HEK293 (cell line): ENCODE data around the gene GOLGA5.

Experiments
- CTCF ChIA-PET: fragments of 350-600 bp; formaldehyde crosslinking; extraction: SDS; loops from one replicate; lab custom pipeline; 2021; ENCODE audit warnings: antibody characterized with exemption; lab: Yijun Ruan, JAX
- POLR2A ChIA-PET: fragments of 300-600 bp; formaldehyde crosslinking; extraction: SDS; loops from one replicate; lab custom pipeline; 2020; ENCODE audit warnings: antibody characterized with exemption, inconsistent platforms; lab: Yijun Ruan, JAX
- H3K27ac ChIP-seq: fragments of 200-500 bp; sonication (Bioruptor generic); 2 replicates; pipeline ENCODE4 v1.5.1; 2014; ENCODE audit warnings: low read depth, low read length, control low read depth, inconsistent platforms; ENCODE audit errors: extremely low read depth
- H3K36me3 ChIP-seq, 2 experiments: fragments of 200-500 bp in 1 of 2; sonication (Bioruptor generic) in 1 of 2; 1 replicate in 1 of 2; 2 replicates in 1 of 2; pipeline ENCODE4 v1.5.1; 2014 to 2017; ENCODE audit warnings: inconsistent platforms in 2 of 2, low read length in 2 of 2; ENCODE audit not compliant: control insufficient read depth in 2 of 2, insufficient read depth in 1 of 2
- H3K4me1 ChIP-seq: fragments of 200-500 bp; sonication (Bioruptor generic); 2 replicates; pipeline ENCODE4 v1.5.1; 2014; ENCODE audit warnings: mild to moderate bottlenecking, low read length, inconsistent platforms; ENCODE audit not compliant: control insufficient read depth, insufficient read depth
- H3K4me3 ChIP-seq: 2 replicates; pipeline ENCODE4 v1.5.1; 2011; ENCODE audit warnings: low read depth, mild to moderate bottlenecking, control low read depth, low read length, moderate library complexity
- H3K9me3 ChIP-seq: fragments of 200-500 bp; sonication (Bioruptor generic); 2 replicates; pipeline ENCODE4 v1.5.1; 2014; ENCODE audit warnings: low read depth, low read length, inconsistent platforms; ENCODE audit not compliant: control insufficient read depth, insufficient read depth
- MEIS1 ChIP-seq: sonication (generic); formaldehyde crosslinking; IDR thresholded peaks from 2 replicates; pipeline ENCODE4 v1.8.1; 2022; ENCODE audit warnings: missing genetic modification reagents, mild to moderate bottlenecking, borderline replicate concordance
- ZBTB8A ChIP-seq: fragments of 450-650 bp; formaldehyde crosslinking; IDR thresholded peaks from 2 replicates; pipeline ENCODE4 v1.5.1; 2016; ENCODE audit warnings: missing biosample characterization, missing genetic modification characterization
- ZIC2 ChIP-seq: fragments of 450-650 bp; formaldehyde crosslinking; IDR thresholded peaks from 2 replicates; pipeline ENCODE4 v1.5.1; 2016; ENCODE audit warnings: missing biosample characterization, missing genetic modification characterization
- ZNF777 ChIP-seq: fragments of 450-650 bp; formaldehyde crosslinking; IDR thresholded peaks from 2 replicates; pipeline ENCODE4 v1.5.1; 2017; ENCODE audit warnings: missing biosample characterization, missing genetic modification characterization, borderline replicate concordance
- ZNF785 ChIP-seq: fragments of 450-650 bp; formaldehyde crosslinking; IDR thresholded peaks from 2 replicates; pipeline ENCODE4 v1.5.1; 2016; ENCODE audit warnings: missing biosample characterization, missing genetic modification characterization
- ZNF792 ChIP-seq: fragments of 450-650 bp; formaldehyde crosslinking; IDR thresholded peaks from 2 replicates; pipeline ENCODE4 v1.5.1; 2016; ENCODE audit warnings: missing biosample characterization, missing genetic modification characterization
- ZNF837 ChIP-seq: fragments of 450-650 bp; formaldehyde crosslinking; IDR thresholded peaks from 2 replicates; pipeline ENCODE4 v1.5.1; 2016; ENCODE audit warnings: missing biosample characterization, missing genetic modification characterization
- ZXDB ChIP-seq: fragments of 450-650 bp; formaldehyde crosslinking; IDR thresholded peaks from 2 replicates; pipeline ENCODE4 v1.5.1; 2016; ENCODE audit warnings: missing biosample characterization, missing genetic modification characterization
- TF ChIP-seq, protein P1 (sequence below): sonication (generic); formaldehyde crosslinking; IDR thresholded peaks from 2 replicates; pipeline ENCODE4 v1.8.1; 2022; ENCODE audit warnings: mild to moderate bottlenecking, moderate library complexity, missing genetic modification reagents
- TF ChIP-seq, protein P2 (sequence below): IDR thresholded peaks from 2 replicates; pipeline ENCODE4 v1.6.1; 2011; ENCODE audit warnings: mild to moderate bottlenecking, low read depth, low read length, borderline replicate concordance
- TF ChIP-seq, protein P3 (sequence below): fragments of 450-650 bp; formaldehyde crosslinking; IDR thresholded peaks from 2 replicates; pipeline ENCODE4 v1.5.1; 2016; ENCODE audit warnings: missing biosample characterization, missing genetic modification characterization
- TF ChIP-seq, protein P4 (sequence below): fragments of 450-650 bp; formaldehyde crosslinking; IDR thresholded peaks from 2 replicates; pipeline ENCODE4 v1.5.1; 2016; ENCODE audit warnings: missing biosample characterization, missing genetic modification characterization

Gene GOLGA5

DNA sequence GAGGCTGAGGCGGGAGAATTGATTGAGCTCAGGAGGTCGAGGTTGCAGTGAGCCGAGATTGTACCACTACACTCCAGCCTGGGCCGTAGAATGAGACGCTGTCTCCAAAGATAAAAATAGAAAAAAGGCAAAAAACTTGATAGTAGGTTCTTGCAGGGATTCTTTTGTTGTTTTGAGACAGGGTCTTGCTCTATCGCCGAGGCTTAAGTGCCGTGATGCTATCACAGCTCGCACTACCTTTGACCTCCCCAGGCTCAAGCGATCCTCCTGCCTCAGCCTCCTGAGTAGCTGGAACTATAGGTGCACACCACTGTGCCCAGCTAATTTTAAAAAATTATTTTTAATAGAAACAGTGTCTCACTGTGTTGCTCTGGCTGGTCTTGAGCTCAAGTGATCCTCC, 4.7 kb downstream of the GOLGA5 start (continued):
- TF ChIP-seq, protein P1, sequence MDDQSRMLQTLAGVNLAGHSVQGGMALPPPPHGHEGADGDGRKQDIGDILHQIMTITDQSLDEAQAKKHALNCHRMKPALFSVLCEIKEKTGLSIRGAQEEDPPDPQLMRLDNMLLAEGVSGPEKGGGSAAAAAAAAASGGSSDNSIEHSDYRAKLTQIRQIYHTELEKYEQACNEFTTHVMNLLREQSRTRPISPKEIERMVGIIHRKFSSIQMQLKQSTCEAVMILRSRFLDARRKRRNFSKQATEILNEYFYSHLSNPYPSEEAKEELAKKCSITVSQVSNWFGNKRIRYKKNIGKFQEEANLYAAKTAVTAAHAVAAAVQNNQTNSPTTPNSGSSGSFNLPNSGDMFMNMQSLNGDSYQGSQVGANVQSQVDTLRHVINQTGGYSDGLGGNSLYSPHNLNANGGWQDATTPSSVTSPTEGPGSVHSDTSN, result no peak
- TF ChIP-seq ZNF777 (tag by site-specific recombination) (no peak), ZNF792 (tag by site-specific recombination) (no peak), ZIC2 (tag by site-specific recombination) (no peak)
- TF ChIP-seq, protein P2, sequence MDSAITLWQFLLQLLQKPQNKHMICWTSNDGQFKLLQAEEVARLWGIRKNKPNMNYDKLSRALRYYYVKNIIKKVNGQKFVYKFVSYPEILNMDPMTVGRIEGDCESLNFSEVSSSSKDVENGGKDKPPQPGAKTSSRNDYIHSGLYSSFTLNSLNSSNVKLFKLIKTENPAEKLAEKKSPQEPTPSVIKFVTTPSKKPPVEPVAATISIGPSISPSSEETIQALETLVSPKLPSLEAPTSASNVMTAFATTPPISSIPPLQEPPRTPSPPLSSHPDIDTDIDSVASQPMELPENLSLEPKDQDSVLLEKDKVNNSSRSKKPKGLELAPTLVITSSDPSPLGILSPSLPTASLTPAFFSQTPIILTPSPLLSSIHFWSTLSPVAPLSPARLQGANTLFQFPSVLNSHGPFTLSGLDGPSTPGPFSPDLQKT, result no peak

DNA sequence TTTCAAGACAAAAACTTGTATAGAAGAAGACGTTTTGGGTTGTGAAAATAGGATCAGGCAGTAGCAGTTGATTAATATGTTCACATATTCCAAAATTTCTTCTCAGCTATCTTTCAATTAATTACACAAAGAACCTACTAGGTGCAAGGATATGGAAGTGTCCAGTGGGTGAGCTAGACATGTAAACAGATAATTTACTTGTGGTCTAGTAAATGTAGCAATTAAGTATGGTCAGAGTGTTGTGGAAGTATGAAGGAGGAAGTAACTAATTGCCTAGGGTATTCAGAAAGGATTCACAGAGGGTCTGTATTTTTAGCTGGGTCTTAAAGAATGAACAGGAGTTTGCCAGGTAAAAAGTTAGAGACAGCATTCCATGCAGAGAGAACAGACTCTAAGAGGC, 5.9 kb downstream of the GOLGA5 start:
- peaks cover 18 to 35% of the 10 kb centered on the region in 2 experiments for H3K36me3 ChIP-seq
- H3K9me3 ChIP-seq, result no peaks in the 10 kb centered on the region
- H3K27ac ChIP-seq, result no peak overlapping the region
- no peak overlapping the region for H3K4me3 ChIP-seq
- POLR2A ChIA-PET, result interaction anchor here (2.1 kb wide), 1 partner anchor 52 kb away, joined by 6 read pairs; the partner anchor contains the start of gene LGMN
- CTCF ChIA-PET, result interaction anchor here (1.2 kb wide), 1 partner anchor 9 kb away, joined by 3 read pairs; no protein-coding TSS in a partner anchor
- peaks cover 9% of the 10 kb centered on the region; the same call in 1 of the 2 replicates for H3K4me1 ChIP-seq
- no peak for TF ChIP-seq ZBTB8A (tag by site-specific recombination)

DNA sequence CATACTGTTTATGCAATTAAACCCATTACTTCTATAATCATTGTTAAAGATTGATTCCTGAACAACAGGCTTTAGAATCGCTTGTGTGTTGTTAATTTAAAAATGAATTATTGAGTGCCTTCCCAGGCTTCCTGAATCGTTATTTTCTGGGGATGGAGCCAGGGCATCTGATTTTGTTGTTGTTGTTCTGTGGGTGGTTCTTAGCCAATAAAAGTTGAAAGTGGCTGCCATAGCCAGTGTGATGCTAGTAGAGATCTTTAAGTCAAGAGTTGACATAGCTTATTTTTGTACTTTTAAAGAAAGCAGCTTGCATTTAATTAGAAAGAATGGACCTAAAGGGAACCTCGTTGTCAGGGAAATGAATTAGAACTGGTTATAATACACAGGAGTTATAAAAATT, 6.4 kb downstream of the GOLGA5 start:
- peaks cover 5% of the 10 kb centered on the region; the same call in 1 of the 2 replicates for H3K4me1 ChIP-seq
- no peak overlapping the region for H3K4me3 ChIP-seq
- no peak overlapping the region for H3K27ac ChIP-seq
- H3K36me3 ChIP-seq, result peaks cover 18 to 35% of the 10 kb centered on the region in 2 experiments
- H3K9me3 ChIP-seq, result no peaks in the 10 kb centered on the region
- ChIA-PET CTCF (interaction anchor here (1.2 kb wide), 1 partner anchor 9 kb away, joined by 3 read pairs; no protein-coding TSS in a partner anchor), POLR2A (no interaction called here)
- TF ChIP-seq ZBTB8A (tag by site-specific recombination) (no peak), ZXDB (tag by site-specific recombination) (no peak), ZNF785 (tag by site-specific recombination) (no peak), ZNF837 (tag by site-specific recombination) (no peak), MEIS1 (CRISPR knock-in tag) (no peak)
- TF ChIP-seq, protein P3, sequence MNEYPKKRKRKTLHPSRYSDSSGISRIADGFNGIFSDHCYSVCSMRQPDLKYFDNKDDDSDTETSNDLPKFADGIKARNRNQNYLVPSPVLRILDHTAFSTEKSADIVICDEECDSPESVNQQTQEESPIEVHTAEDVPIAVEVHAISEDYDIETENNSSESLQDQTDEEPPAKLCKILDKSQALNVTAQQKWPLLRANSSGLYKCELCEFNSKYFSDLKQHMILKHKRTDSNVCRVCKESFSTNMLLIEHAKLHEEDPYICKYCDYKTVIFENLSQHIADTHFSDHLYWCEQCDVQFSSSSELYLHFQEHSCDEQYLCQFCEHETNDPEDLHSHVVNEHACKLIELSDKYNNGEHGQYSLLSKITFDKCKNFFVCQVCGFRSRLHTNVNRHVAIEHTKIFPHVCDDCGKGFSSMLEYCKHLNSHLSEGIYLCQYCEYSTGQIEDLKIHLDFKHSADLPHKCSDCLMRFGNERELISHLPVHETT (tag by site-specific recombination), result no peak

DNA sequence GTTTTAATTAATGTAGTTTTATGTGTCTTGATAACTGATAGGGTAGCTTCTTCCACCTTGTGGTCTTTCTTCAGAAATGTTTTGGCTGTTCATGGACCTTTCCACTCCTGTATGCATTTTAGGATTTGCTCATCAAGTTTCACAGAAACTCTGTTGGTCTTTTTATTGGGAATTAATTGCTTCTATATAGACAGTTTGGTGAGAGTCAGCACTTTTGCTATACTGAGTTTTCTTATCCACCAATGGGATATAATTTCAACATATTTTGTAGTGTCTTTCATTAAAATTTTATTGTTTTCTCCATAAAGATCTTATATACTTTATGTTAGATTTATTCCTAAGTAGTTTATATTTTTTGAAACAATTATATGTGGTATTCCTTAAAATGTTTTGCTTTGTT, 7.8 kb downstream of the GOLGA5 start:
- Histone ChIP-seq H3K4me3 (no peak overlapping the region), H3K36me3 (peaks cover 22 to 41% of the 10 kb centered on the region in 2 experiments), H3K9me3 (no peaks in the 10 kb centered on the region), H3K27ac (no peak overlapping the region), H3K4me1 (peaks cover 5% of the 10 kb centered on the region; the same call in 1 of the 2 replicates)
- CTCF ChIA-PET, result no interaction called here
- POLR2A ChIA-PET, result no interaction called here
- TF ChIP-seq, protein P4, sequence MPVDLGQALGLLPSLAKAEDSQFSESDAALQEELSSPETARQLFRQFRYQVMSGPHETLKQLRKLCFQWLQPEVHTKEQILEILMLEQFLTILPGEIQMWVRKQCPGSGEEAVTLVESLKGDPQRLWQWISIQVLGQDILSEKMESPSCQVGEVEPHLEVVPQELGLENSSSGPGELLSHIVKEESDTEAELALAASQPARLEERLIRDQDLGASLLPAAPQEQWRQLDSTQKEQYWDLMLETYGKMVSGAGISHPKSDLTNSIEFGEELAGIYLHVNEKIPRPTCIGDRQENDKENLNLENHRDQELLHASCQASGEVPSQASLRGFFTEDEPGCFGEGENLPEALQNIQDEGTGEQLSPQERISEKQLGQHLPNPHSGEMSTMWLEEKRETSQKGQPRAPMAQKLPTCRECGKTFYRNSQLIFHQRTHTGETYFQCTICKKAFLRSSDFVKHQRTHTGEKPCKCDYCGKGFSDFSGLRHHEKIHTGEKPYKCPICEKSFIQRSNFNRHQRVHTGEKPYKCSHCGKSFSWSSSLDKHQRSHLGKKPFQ, result no peak
- TF ChIP-seq ZBTB8A (tag by site-specific recombination), result no peak
